PC-9 (cell line): ENCODE results near the gene NPSR1. TPM values are rescaled to one million over a fixed set of nuclear protein-coding genes. Genes with fewer than 3 reads are reported as not detected.

Experiments
- BruUV-seq: library from RNA; stranded (reverse); fragments of 400-500 nt; replicated peaks from 2 replicates; lab custom pipeline; 2021; lab: Mats Ljungman, UMichigan
- CTCF ChIA-PET: fragments of 300-600 bp; sonication (Branson Sonifier 250); formaldehyde crosslinking; loops from one replicate; lab custom pipeline; 2022; ENCODE audit warnings: antibody characterized with exemption; lab: Charles Lee
- POLR2A ChIA-PET: fragments of 300-600 bp; sonication (Branson Sonifier 250); formaldehyde crosslinking; loops from one replicate; lab custom pipeline; 2022; ENCODE audit warnings: antibody characterized with exemption; ENCODE audit not compliant: unreplicated experiment; lab: Charles Lee
- DNase-seq, 2 experiments: peaks; one replicate each; pipeline versions ENCODE4 v3.0.0 to v3.0.0-alpha.2; 2015 to 2022; ENCODE audit warnings: mixed read lengths in 1 of 2
- H2AFZ ChIP-seq: fragments of 200-600 bp; sonication (generic); 2 replicates; pipeline ENCODE4 v1.8.1; 2017; ENCODE audit warnings: antibody characterized with exemption
- H3F3A ChIP-seq: fragments of 200-600 bp; sonication (generic); 2 replicates; pipeline ENCODE4 v1.8.1; 2017; ENCODE audit warnings: antibody characterized with exemption, mild to moderate bottlenecking, low read depth; ENCODE audit not compliant: insufficient read depth
- H3K27ac ChIP-seq: fragments of 200-600 bp; sonication (generic); 2 replicates; pipeline ENCODE4 v1.6.1; 2016; ENCODE audit warnings: mixed run types
- H3K27me3 ChIP-seq: fragments of 200-600 bp; sonication (generic); 2 replicates; pipeline ENCODE4 v1.6.1; 2016; ENCODE audit warnings: low read depth, mixed run types; ENCODE audit not compliant: insufficient read depth
- H3K36me3 ChIP-seq: fragments of 200-600 bp; sonication (generic); 2 replicates; pipeline ENCODE4 v1.6.1; 2016; ENCODE audit warnings: low read depth, mixed run types
- H3K4me1 ChIP-seq: fragments of 200-600 bp; sonication (generic); replicated peaks from 2 replicates; pipeline ENCODE4 v1.6.1; 2016; ENCODE audit warnings: mixed run types; ENCODE audit not compliant: insufficient read depth
- H3K4me2 ChIP-seq: fragments of 200-600 bp; sonication (generic); 2 replicates; pipeline ENCODE4 v1.6.1; 2017; ENCODE audit warnings: mixed run types
- H3K4me3 ChIP-seq: fragments of 200-600 bp; sonication (generic); 2 replicates; pipeline ENCODE4 v1.6.1; 2016; ENCODE audit warnings: mixed run types
- H3K79me2 ChIP-seq: fragments of 200-600 bp; sonication (generic); 2 replicates; pipeline ENCODE4 v1.6.1; 2017; ENCODE audit warnings: low read depth, mixed run types
- H3K9me2 ChIP-seq: fragments of 200-600 bp; sonication (generic); 2 replicates; pipeline ENCODE4 v1.8.1; 2017; ENCODE audit warnings: mild to moderate bottlenecking; ENCODE audit not compliant: insufficient read depth
- H3K9me3 ChIP-seq: fragments of 200-600 bp; sonication (generic); 2 replicates; pipeline ENCODE4 v1.8.1; 2016; ENCODE audit warnings: low read depth; ENCODE audit not compliant: insufficient read depth
- H4K20me1 ChIP-seq: fragments of 200-600 bp; sonication (generic); 2 replicates; pipeline ENCODE4 v1.8.1; 2017; ENCODE audit not compliant: insufficient read depth
- CTCF ChIP-seq: fragments of 200-600 bp; sonication (generic); conservative IDR thresholded peaks from 2 replicates; pipeline ENCODE4 v1.6.1; 2017; ENCODE audit warnings: mixed run types, antibody characterized with exemption, mild to moderate bottlenecking, moderate library complexity
- EZH2 ChIP-seq: fragments of 200-600 bp; sonication (generic); IDR thresholded peaks from 2 replicates; pipeline ENCODE4 v1.8.0; 2017; ENCODE audit warnings: antibody characterized with exemption, low read depth
- intact Hi-C: fragments of 100-400 bp; cut with micrococcal nuclease; formaldehyde crosslinking; loops from one replicate; pipeline ENCODE4 v1.10.0; 2022; ENCODE audit not compliant: unreplicated experiment
- total RNA-seq: library from RNA; stranded (reverse); gene quantifications from 2 replicates; pipeline ENCODE4 v1.2.3, GENCODE V29; 2021

The NPSR1 gene
- total RNA-seq, 1 experiment from 2014 or later, result not detected

GRCh38 chr7:34761206-34761605 lies 103.2 kb downstream of the NPSR1 start:
- Histone ChIP-seq H3K27me3 (no peaks in the 10 kb centered on the region), H3K36me3 (no peaks in the 10 kb centered on the region; the same call in 1 of the 2 replicates), H3K4me1 (peaks cover 35% of the 10 kb centered on the region), H3K79me2 (no peaks in the 10 kb centered on the region), H3K9me3 (peaks cover 4% of the 10 kb centered on the region; the same call in 1 of the 2 replicates), H3K9me2 (no peaks in the 10 kb centered on the region), H4K20me1 (no peaks in the 10 kb centered on the region), H3K4me3 (no peak overlapping the region), H2AFZ (0 out of 2 replicates have a peak overlapping the region, but pooled peaks have one; percentile 4), H3K27ac (no peak overlapping the region), H3F3A (peaks cover 6% of the 10 kb centered on the region), H3K4me2 (0 out of 2 replicates have a peak overlapping the region, but pooled peaks have one; percentile 6)
- intact Hi-C loops, result no loop called here
- POLR2A ChIA-PET, result no interaction called here
- no peak for DNase-seq
- TF ChIP-seq EZH2, result no peak
- no peak for TF ChIP-seq CTCF
- BruUV-seq, result no TSS peak
- CTCF ChIA-PET, result no interaction called here

DNA sequence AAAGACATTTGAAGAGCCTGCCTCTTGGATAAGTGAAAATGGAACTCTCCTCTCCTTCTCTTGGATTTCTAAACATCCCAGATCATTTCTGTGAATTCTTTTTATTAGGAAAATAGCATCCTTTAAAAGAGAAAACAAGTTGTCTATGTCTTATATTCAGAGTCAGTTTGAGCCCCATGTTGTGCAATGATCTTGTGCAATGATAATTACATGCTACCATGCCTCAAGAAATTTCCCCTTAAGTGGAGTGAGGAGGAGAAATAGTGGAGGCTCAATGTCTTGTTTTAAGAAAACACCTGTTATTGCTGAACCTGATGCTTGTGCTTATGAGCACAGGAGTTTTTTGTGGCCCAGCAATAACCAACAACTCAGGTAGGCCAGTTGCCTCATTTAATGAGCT lies 103.6 kb downstream of the NPSR1 start:
- no peaks in the 10 kb centered on the region for H3K9me2 ChIP-seq
- no peaks in the 10 kb centered on the region for H3K79me2 ChIP-seq
- CTCF ChIA-PET, result no interaction called here
- peaks cover 4% of the 10 kb centered on the region; the same call in 1 of the 2 replicates for H3K9me3 ChIP-seq
- no TSS peak for BruUV-seq
- 0 out of 2 replicates have a peak overlapping the region, but pooled peaks have one; percentile 6 for H3K4me2 ChIP-seq
- TF ChIP-seq EZH2 (no peak), CTCF (no peak)
- H3K4me3 ChIP-seq, result no peak overlapping the region
- no peak for DNase-seq
- H3K27ac ChIP-seq, result no peak overlapping the region
- peaks cover 6% of the 10 kb centered on the region for H3F3A ChIP-seq
- intact Hi-C loops, result no loop called here
- H3K27me3 ChIP-seq, result no peaks in the 10 kb centered on the region
- H4K20me1 ChIP-seq, result no peaks in the 10 kb centered on the region
- 0 out of 2 replicates have a peak overlapping the region, but pooled peaks have one; percentile 4 for H2AFZ ChIP-seq
- no peaks in the 10 kb centered on the region; the same call in 1 of the 2 replicates for H3K36me3 ChIP-seq
- H3K4me1 ChIP-seq, result peaks cover 30% of the 10 kb centered on the region
- POLR2A ChIA-PET, result no interaction called here

GRCh38 chr7:34762764-34763163 lies 104.7 kb downstream of the NPSR1 start:
- H3K9me2 ChIP-seq, result no peaks in the 10 kb centered on the region
- H2AFZ ChIP-seq, result peak overlapping the region; percentile 17; the same call in 1 of the 2 replicates
- peak overlapping the region; percentile 53 for H3K4me2 ChIP-seq
- TF ChIP-seq EZH2 (no peak), CTCF (no peak)
- H4K20me1 ChIP-seq, result no peaks in the 10 kb centered on the region
- H3K9me3 ChIP-seq, result peaks cover 4% of the 10 kb centered on the region; the same call in 1 of the 2 replicates
- H3K27ac ChIP-seq, result peak overlapping the region; percentile 37
- H3K4me3 ChIP-seq, result no peak overlapping the region; the same call in 1 of the 2 replicates
- no TSS peak for BruUV-seq
- H3K27me3 ChIP-seq, result no peaks in the 10 kb centered on the region
- peak in 1 of 2 experiments; percentile 83 for DNase-seq
- ChIA-PET POLR2A (interaction anchor here (0.6 kb wide), 1 partner anchor 15 kb away, joined by 3 read pairs; no protein-coding TSS in a partner anchor), CTCF (no interaction called here)
- peaks cover 6% of the 10 kb centered on the region; the same call in 1 of the 2 replicates for H3F3A ChIP-seq
- intact Hi-C loops, result no loop called here
- no peaks in the 10 kb centered on the region; the same call in 1 of the 2 replicates for H3K36me3 ChIP-seq
- H3K79me2 ChIP-seq, result no peaks in the 10 kb centered on the region
- peaks cover 29% of the 10 kb centered on the region for H3K4me1 ChIP-seq
